HG03432 (cell line): Measurements from ENCODE around the gene SLC7A5.
"Not testable (repeated sequence)": the region's sequence is repeated elsewhere in the genome, so short reads cannot be mapped to it uniquely, and the experiment has no call there.

Source experiments
- ATAC-seq: cut with Tn5 transposase; IDR thresholded peaks from one replicate; pipeline ENCODE4 v1.9.1; 2021; ENCODE audit warnings: mild to moderate bottlenecking, moderate library complexity; ENCODE audit not compliant: unreplicated experiment

SLC7A5 gene

GRCh38 chr16:87824016-87824990 is 45.0 kb downstream of the SLC7A5 start:
- no peak for ATAC-seq

- no peak for ATAC-seq
These were observed 46.0 kb downstream of the SLC7A5 start for GRCh38 chr16:87823181-87823929.

- no peak for ATAC-seq
These were observed 47.0 kb downstream of the SLC7A5 start for GRCh38 chr16:87822108-87822970.

GRCh38 chr16:87821376-87822107 is 47.8 kb downstream of the SLC7A5 start:
- ATAC-seq = no peak

- ATAC-seq = no peak
These were observed 49.3 kb downstream of the SLC7A5 start for GRCh38 chr16:87819983-87820382.

- ATAC-seq = no peak
These were observed 50.0 kb downstream of the SLC7A5 start for GRCh38 chr16:87819282-87819681.

GRCh38 chr16:87818533-87819161 is 50.7 kb downstream of the SLC7A5 start:
- no peak for ATAC-seq

- ATAC-seq = no peak
These were observed 51.4 kb downstream of the SLC7A5 start for GRCh38 chr16:87817910-87818309.

GRCh38 chr16:87817370-87817769 is 51.9 kb downstream of the SLC7A5 start:
- not testable (repeated sequence) for ATAC-seq

- ATAC-seq = no peak
These were observed 52.7 kb downstream of the SLC7A5 start for GRCh38 chr16:87816507-87817100.

GRCh38 chr16:87815567-87815966 is 53.7 kb downstream of the SLC7A5 start:
- no peak for ATAC-seq

GRCh38 chr16:87812200-87812656 is 57.1 kb downstream of the SLC7A5 start:
- no peak for ATAC-seq

GRCh38 chr16:87811454-87811853 is 57.9 kb downstream of the SLC7A5 start:
- ATAC-seq = not testable (repeated sequence)

GRCh38 chr16:87809150-87809902 is 60.0 kb downstream of the SLC7A5 start:
- ATAC-seq = peak; percentile 55

- ATAC-seq = no peak
These were observed 61.2 kb downstream of the SLC7A5 start for GRCh38 chr16:87808108-87808507.

- no peak for ATAC-seq
These were observed 62.4 kb downstream of the SLC7A5 start for GRCh38 chr16:87806641-87807546.

GRCh38 chr16:87806261-87806640 is 63.1 kb downstream of the SLC7A5 start:
- ATAC-seq = no peak

GRCh38 chr16:87803385-87803784 is 65.9 kb downstream of the SLC7A5 start:
- no peak for ATAC-seq
